Nasal cavity respiratory epithelium epithelial cell of viscerocranial mucosa (primary cell): ENCODE measurements around the gene OTX2. TPM values are rescaled to one million over a fixed set of nuclear protein-coding genes. Genes with fewer than 3 reads are reported as not detected.

Experiments
- total RNA-seq: library from RNA; depleted of rRNA; stranded (reverse); fragments of >200 nt; gene quantifications from 2 replicates; pipeline ENCODE4 v1.2.3, GENCODE V29; 2014

The OTX2 gene
- 0.21 and 0.68 TPM in 2 replicates for total RNA-seq

DNA sequence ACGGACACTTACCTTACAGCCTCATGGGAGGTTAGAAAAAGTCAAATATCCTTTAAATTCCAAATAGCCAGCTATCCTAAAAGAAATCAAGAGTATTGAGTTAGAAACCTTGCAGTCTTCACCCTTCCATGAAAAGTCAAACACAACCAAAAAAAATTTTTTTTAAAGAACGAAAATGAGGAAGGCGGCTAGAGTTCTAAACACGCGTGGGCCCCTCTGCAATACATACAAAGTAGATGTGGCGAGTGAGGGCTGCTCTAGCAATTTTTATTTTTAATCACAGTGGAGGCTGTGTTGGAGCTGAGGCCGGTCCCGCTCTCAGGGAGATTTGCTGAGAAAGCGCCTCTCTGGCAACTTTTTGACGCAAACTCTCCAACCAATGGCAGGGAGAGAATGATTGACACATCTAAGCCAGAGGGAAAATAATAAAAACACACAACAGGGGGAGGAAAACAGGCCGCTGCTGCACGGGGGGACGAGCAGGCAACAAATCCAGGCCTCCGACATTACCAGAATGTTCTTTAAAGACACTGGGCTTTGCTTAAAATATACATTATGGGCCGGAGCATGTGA, at the start of gene OTX2:
Gene OTX2, minus strand, starts transcription at position 333 of the 573 bp plus-strand sequence. CDS start 5,023 bp downstream, outside the sequence.

Other genes starting within 250 kb of the OTX2 start
- 25.7 and 28.0 TPM in 2 replicates for gene TMEM260, start 230.7 kb downstream of the OTX2 start, total RNA-seq